ENCODE data around the gene NOL4L.
"Not testable (repeated sequence)": the region's sequence is repeated elsewhere in the genome, so short reads cannot be mapped to it uniquely, and the experiment has no call there.

Gene NOL4L

GRCh38 chr20:32501709-32502108, 83.4 kb downstream of the NOL4L start:
- DNase-seq: no peak

GRCh38 chr20:32497589-32498224, 87.4 kb downstream of the NOL4L start:
- DNase-seq: no peak

- DNase-seq: no peak
These were observed 88.2 kb downstream of the NOL4L start for GRCh38 chr20:32496811-32497533.

- no peak for DNase-seq
These were observed 89.2 kb downstream of the NOL4L start for GRCh38 chr20:32495949-32496348.

- DNase-seq: no peak
These were observed 89.9 kb downstream of the NOL4L start for GRCh38 chr20:32495217-32495565.

GRCh38 chr20:32494483-32495216, 90.5 kb downstream of the NOL4L start:
- no peak for DNase-seq

- DNase-seq: no peak
These were observed 91.8 kb downstream of the NOL4L start for GRCh38 chr20:32493356-32493755.

- not testable (repeated sequence) for DNase-seq
These were observed 93.4 kb downstream of the NOL4L start for GRCh38 chr20:32491764-32492151.

GRCh38 chr20:32490942-32491763, 94.0 kb downstream of the NOL4L start:
- no peak for DNase-seq

- DNase-seq: no peak
These were observed 96.9 kb downstream of the NOL4L start for GRCh38 chr20:32488066-32488838.

GRCh38 chr20:32487381-32487780, 97.8 kb downstream of the NOL4L start:
- DNase-seq: no peak

GRCh38 chr20:32485770-32486478, 99.2 kb downstream of the NOL4L start:
- no peak for DNase-seq

GRCh38 chr20:32484958-32485769, 100.0 kb downstream of the NOL4L start:
- peak; percentile 84 for DNase-seq

GRCh38 chr20:32484225-32484957, 100.7 kb downstream of the NOL4L start:
- DNase-seq: peak; percentile 59

GRCh38 chr20:32483351-32484224, 101.5 kb downstream of the NOL4L start:
- peak; percentile 76 for DNase-seq

GRCh38 chr20:32482442-32483261, 102.5 kb downstream of the NOL4L start:
- DNase-seq: peak; percentile 51

- DNase-seq: no peak
These were observed 103.0 kb downstream of the NOL4L start for GRCh38 chr20:32482143-32482441.

Measured in activated T-cell treated with anti-CD3 and anti-CD28 coated beads, Interleukin-2, amount 50 U/mL, for 1 hour (primary cell).